Thymus (tissue), 11 donors: ENCODE results near the gene DDX1. TPM values are rescaled to one million over a fixed set of nuclear protein-coding genes. Genes with fewer than 3 reads are reported as not detected.
"Not testable (repeated sequence)": the region's sequence is repeated elsewhere in the genome, so short reads cannot be mapped to it uniquely, and the experiment has no call there.

Source experiments
- DNase-seq, 9 donors: peaks; one replicate each; pipeline ENCODE4 v3.0.0-alpha.2; 2013; ENCODE audit warnings: low spot score in 9 of 9, low read depth in 6 of 9, missing footprints in 1 of 9
- H3K27ac ChIP-seq, 2 donors: one replicate each; pipeline ENCODE4 v1.5.1; 2013; ENCODE audit warnings: control low read depth in 1 of 2, low read depth in 1 of 2, low read length in 1 of 2, mild to moderate bottlenecking in 1 of 2, moderate library complexity in 1 of 2
- H3K27me3 ChIP-seq, 2 donors: one replicate each; pipeline ENCODE4 v1.5.1; 2013; ENCODE audit warnings: low read length in 1 of 2; ENCODE audit not compliant: control insufficient read depth in 2 of 2, insufficient read depth in 1 of 2
- H3K36me3 ChIP-seq, 2 donors: one replicate each; pipeline ENCODE4 v1.5.1; 2013; ENCODE audit warnings: low read length in 1 of 2, mild to moderate bottlenecking in 1 of 2, moderate library complexity in 1 of 2; ENCODE audit not compliant: control insufficient read depth in 2 of 2, insufficient read depth in 2 of 2
- H3K4me1 ChIP-seq, 2 donors: one replicate each; pipeline ENCODE4 v1.5.1; 2013; ENCODE audit warnings: low read length in 2 of 2; ENCODE audit not compliant: control insufficient read depth in 2 of 2, insufficient read depth in 2 of 2
- H3K4me3 ChIP-seq, 2 donors: one replicate each; pipeline ENCODE4 v1.5.1; 2013; ENCODE audit warnings: low read length in 2 of 2, control low read depth in 1 of 2, mild to moderate bottlenecking in 1 of 2
- H3K9me3 ChIP-seq, 2 donors: one replicate each; pipeline ENCODE4 v1.5.1; 2013; ENCODE audit warnings: low read length in 1 of 2, mild to moderate bottlenecking in 1 of 2; ENCODE audit not compliant: control insufficient read depth in 2 of 2, insufficient read depth in 1 of 2
- WGBS: extraction: QIAGEN DNeasy Blood & Tissue Kit; methylation state at CpG from one replicate; pipeline ENCODE4 v1.1.7; 2013; 5-methylcytosine and 5-hydroxymethylcytosine counted together
- polyA plus RNA-seq: library from polyadenylated mRNA; stranded (reverse); fragments of 200-250 nt; gene quantifications from one replicate; pipeline ENCODE4 v1.2.3, GENCODE V29; 2013
- total RNA-seq: library from RNA; stranded (reverse); fragments of 120-200 nt; gene quantifications from one replicate; pipeline ENCODE4 v1.2.4, GENCODE V29; 2013
- donor health status: healthy.

Gene DDX1
- total and polyA plus RNA-seq, 2 donors: 57.7 to 64.2 TPM

DNA sequence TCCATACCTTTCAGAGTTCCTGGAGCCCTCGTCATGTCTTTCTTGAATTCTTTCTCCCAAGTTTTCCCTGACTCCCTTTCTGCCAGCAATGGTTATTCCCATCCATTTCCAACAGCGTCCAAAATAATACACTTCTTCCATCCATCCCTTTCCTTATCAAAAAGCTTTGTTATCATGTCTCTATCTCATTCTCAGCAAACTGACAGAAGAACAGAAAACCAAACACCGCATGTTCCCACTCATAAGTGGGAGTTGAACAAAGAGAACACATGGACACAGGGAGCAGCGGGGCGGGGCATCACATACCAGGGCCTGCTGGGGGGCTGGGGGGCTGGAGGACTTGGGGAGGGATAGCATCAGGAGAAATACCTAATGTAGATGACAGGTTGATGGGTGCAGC lies 86.7 kb downstream of the DDX1 start:
- DNase-seq: no peak
- Histone ChIP-seq H3K27me3 (no peaks in the 10 kb centered on the region), H3K36me3 (no peaks in the 10 kb centered on the region), H3K27ac (no peak overlapping the region), H3K9me3 (no peaks in the 10 kb centered on the region), H3K4me1 (peaks cover 0 to 2% of the 10 kb centered on the region in 2 donors), H3K4me3 (no peak overlapping the region)
- WGBS: 96% methylated on average over 5 of the region's 5 CpGs

DNA sequence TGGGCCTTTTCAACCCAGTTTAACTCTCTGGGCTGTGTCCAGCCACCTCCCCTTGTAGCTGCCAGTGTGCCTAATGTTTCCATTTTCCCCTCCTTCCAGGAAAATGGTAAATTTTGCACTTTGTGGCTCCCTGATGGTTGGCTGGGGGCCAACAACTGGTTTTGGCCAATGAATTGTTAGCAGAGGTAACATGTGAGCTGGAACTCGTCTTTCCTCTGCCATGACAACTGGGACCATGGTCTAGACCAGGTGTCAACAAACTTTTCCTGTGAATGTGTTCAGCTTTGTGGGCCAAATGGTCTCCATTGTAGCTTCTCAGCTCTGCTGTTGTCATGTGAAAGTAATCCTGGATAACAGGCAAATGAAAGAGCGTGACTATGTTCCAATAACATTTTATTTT lies 87.2 kb downstream of the DDX1 start:
- 94% methylated on average over 2 of the region's 2 CpGs for WGBS

DNA sequence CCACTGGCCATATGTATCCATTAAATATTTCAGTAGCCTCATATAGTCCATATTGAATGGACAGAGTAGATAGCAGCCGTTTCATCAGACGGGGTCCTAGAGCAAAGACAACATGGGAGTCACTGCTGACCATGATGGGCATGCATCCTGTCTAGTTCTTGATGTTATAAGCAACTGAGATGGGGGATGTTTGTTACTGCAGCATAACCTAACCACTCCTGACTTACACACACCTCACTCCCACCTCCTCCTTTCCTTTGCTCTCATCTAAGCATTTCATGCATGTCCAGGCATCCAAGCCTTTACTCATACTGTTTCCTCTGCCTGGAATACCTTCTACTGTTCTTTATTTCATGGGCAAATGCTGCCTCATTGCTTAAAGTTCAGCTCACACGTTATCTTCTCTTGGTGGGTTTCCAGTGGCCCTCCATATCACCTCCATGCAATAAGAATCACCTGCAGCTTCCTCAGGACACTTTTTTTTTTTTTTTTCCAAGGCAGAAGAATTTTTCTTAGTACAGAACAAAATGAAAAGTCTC lies 87.8 kb downstream of the DDX1 start:
- DNase-seq: no peak
- H3K9me3 ChIP-seq: no peaks in the 10 kb centered on the region
- H3K36me3 ChIP-seq: no peaks in the 10 kb centered on the region
- H3K27ac ChIP-seq: no peak overlapping the region
- H3K27me3 ChIP-seq: no peaks in the 10 kb centered on the region
- peaks cover 0 to 2% of the 10 kb centered on the region in 2 donors for H3K4me1 ChIP-seq
- H3K4me3 ChIP-seq: no peak overlapping the region
- 97% methylated on average over 3 of the region's 3 CpGs for WGBS

More for the DNA sequence above, 87.2 kb downstream of the DDX1 start:
- H3K27me3 ChIP-seq: no peaks in the 10 kb centered on the region
- no peaks in the 10 kb centered on the region for H3K36me3 ChIP-seq
- no peak overlapping the region for H3K27ac ChIP-seq
- no peak overlapping the region for H3K4me3 ChIP-seq
- peaks cover 0 to 2% of the 10 kb centered on the region in 2 donors for H3K4me1 ChIP-seq
- no peak for DNase-seq
- H3K9me3 ChIP-seq: no peaks in the 10 kb centered on the region

DNA sequence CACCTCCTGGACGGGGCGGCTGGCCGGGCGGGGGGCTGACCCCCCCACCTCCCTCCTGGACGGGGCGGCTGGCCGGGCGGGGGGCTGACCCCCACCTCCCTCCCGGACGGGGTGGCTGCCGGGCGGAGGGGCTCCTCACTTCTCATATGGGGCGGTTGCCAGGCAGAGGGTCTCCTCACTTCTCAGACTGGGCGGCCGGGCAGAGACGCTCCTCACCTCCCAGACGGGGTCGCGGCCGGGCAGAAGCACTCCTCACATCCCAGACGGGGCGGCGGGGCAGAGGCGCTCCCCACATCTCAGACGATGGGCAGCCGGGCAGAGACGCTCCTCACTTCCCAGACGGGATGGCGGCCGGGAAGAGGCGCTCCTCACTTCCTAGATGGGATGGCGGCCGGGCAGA lies 88.5 kb downstream of the DDX1 start:
- not testable (repeated sequence) for H3K27ac ChIP-seq, H3K9me3 ChIP-seq, H3K4me3 ChIP-seq, H3K4me1 ChIP-seq, H3K36me3 ChIP-seq, H3K27me3 ChIP-seq, DNase-seq
- WGBS: 92% methylated on average over 29 of the region's 33 CpGs

Other genes with a start within 250 kb of the DDX1 start
- 36.9 TPM for gene NBAS, start 30.5 kb upstream of the DDX1 start, total RNA-seq
- 31.4 TPM for gene NBAS, start 30.5 kb upstream of the DDX1 start, polyA plus RNA-seq